DND-41 (cell line): ENCODE measurements around the gene ACSL4.

Experiments
- ATAC-seq: fragments of 200-7000 bp; cut with Tn5 transposase; 3 replicates; pipeline ENCODE4 v1.9.1; 2021; ENCODE audit warnings: low read depth; ENCODE audit not compliant: insufficient read depth
- DNase-seq: peaks from one replicate; pipeline ENCODE4 v3.0.0-alpha.2; 2020
- H2AFZ ChIP-seq: 2 replicates; pipeline ENCODE4 v1.6.0; 2012; ENCODE audit warnings: low read depth, low read length
- H3K27ac ChIP-seq: 2 replicates; pipeline ENCODE4 v1.5.1; 2012; ENCODE audit warnings: low read length, inconsistent platforms
- H3K27me3 ChIP-seq: fragments of 200-600 bp; sonication (generic); 2 replicates; pipeline ENCODE4 v1.6.0; 2012; ENCODE audit warnings: low read length, mild to moderate bottlenecking, inconsistent platforms; ENCODE audit not compliant: insufficient read depth, poor library complexity
- H3K36me3 ChIP-seq: 2 replicates; pipeline ENCODE4 v1.5.1; 2012; ENCODE audit warnings: low read length, inconsistent platforms; ENCODE audit not compliant: insufficient read depth
- H3K4me1 ChIP-seq: 2 replicates; pipeline ENCODE4 v1.5.1; 2012; ENCODE audit warnings: mild to moderate bottlenecking, low read length; ENCODE audit not compliant: insufficient read depth
- H3K4me2 ChIP-seq: 2 replicates; pipeline ENCODE4 v1.6.0; 2012; ENCODE audit warnings: mild to moderate bottlenecking, moderate library complexity, low read length, inconsistent platforms; ENCODE audit not compliant: insufficient read depth
- H3K4me3 ChIP-seq, 2 experiments: fragments of 200-600 bp in 1 of 2; shearing (Covaris generic) in 1 of 2; 2 replicates each; pipeline ENCODE4 v1.5.1; 2012 to 2016; ENCODE audit warnings: inconsistent platforms in 2 of 2, low read length in 2 of 2, mild to moderate bottlenecking in 2 of 2, low read depth in 1 of 2, moderate library complexity in 1 of 2
- H3K79me2 ChIP-seq: 2 replicates; pipeline ENCODE4 v1.6.0; 2012; ENCODE audit warnings: low read length, inconsistent platforms; ENCODE audit not compliant: insufficient read depth
- H3K9ac ChIP-seq: 2 replicates; pipeline ENCODE4 v1.6.0; 2012; ENCODE audit warnings: low read depth, mild to moderate bottlenecking, inconsistent platforms, low read length, moderate library complexity
- H3K9me3 ChIP-seq: 2 replicates; pipeline ENCODE4 v1.5.1; 2012; ENCODE audit warnings: low read length, moderate library complexity, mild to moderate bottlenecking, inconsistent platforms; ENCODE audit not compliant: insufficient read depth, severe bottlenecking
- H4K20me1 ChIP-seq: 2 replicates; pipeline ENCODE4 v1.6.0; 2012; ENCODE audit warnings: low read length; ENCODE audit not compliant: insufficient read depth
- CTCF ChIP-seq: IDR thresholded peaks from 2 replicates; pipeline ENCODE4 v1.5.1; 2012; ENCODE audit warnings: borderline replicate concordance, low read length, moderate library complexity, mild to moderate bottlenecking; ENCODE audit not compliant: poor library complexity, severe bottlenecking; ENCODE audit errors: extremely low read depth
- EZH2 ChIP-seq: IDR thresholded peaks from 3 replicates; pipeline ENCODE4 v1.6.1; 2012; ENCODE audit warnings: borderline replicate concordance, low read depth, mild to moderate bottlenecking, moderate library complexity, low read length, inconsistent platforms; ENCODE audit not compliant: severe bottlenecking

Gene ACSL4

GRCh38 chrX:109714340-109714958 is 18.6 kb downstream of the ACSL4 start:
- no peak overlapping the region for H3K9ac ChIP-seq
- H3K27ac ChIP-seq, result no peak overlapping the region
- no peaks in the 10 kb centered on the region; the same call in 1 of the 2 replicates for H3K36me3 ChIP-seq
- TF ChIP-seq CTCF (no peak), EZH2 (no peak)
- H3K4me2 ChIP-seq, result no peak overlapping the region
- DNase-seq (no peak), ATAC-seq (no peak)
- H3K4me3 ChIP-seq, result no peak overlapping the region
- H3K9me3 ChIP-seq, result no peaks in the 10 kb centered on the region
- H2AFZ ChIP-seq, result no peak overlapping the region
- H3K79me2 ChIP-seq, result peaks cover 90% of the 10 kb centered on the region
- H3K27me3 ChIP-seq, result no peaks in the 10 kb centered on the region
- peaks cover 44% of the 10 kb centered on the region for H4K20me1 ChIP-seq
- peaks cover 2% of the 10 kb centered on the region; the same call in 1 of the 2 replicates for H3K4me1 ChIP-seq

GRCh38 chrX:109710181-109710580 is 22.9 kb downstream of the ACSL4 start:
- peaks cover 23% of the 10 kb centered on the region for H3K4me1 ChIP-seq

GRCh38 chrX:109709129-109709631 is 23.9 kb downstream of the ACSL4 start:
- peaks cover 23% of the 10 kb centered on the region for H3K4me1 ChIP-seq
- H3K4me2 ChIP-seq, result no peak overlapping the region
- H3K79me2 ChIP-seq, result peaks cover 94% of the 10 kb centered on the region
- H3K4me3 ChIP-seq, result no peak overlapping the region
- H3K27me3 ChIP-seq, result no peaks in the 10 kb centered on the region
- no peak overlapping the region for H2AFZ ChIP-seq
- H3K9ac ChIP-seq, result no peak overlapping the region
- peaks cover 38% of the 10 kb centered on the region for H4K20me1 ChIP-seq
- ATAC-seq, result no peak
- H3K9me3 ChIP-seq, result no peaks in the 10 kb centered on the region
- H3K27ac ChIP-seq, result no peak overlapping the region
- no peak for DNase-seq
- no peak for TF ChIP-seq EZH2
- TF ChIP-seq CTCF, result no peak
- H3K36me3 ChIP-seq, result no peaks in the 10 kb centered on the region; the same call in 1 of the 2 replicates

More at GRCh38 chrX:109710181-109710580, 22.9 kb downstream of the ACSL4 start:
- no peaks in the 10 kb centered on the region; the same call in 1 of the 2 replicates for H3K36me3 ChIP-seq
- H3K9me3 ChIP-seq, result no peaks in the 10 kb centered on the region
- H3K27me3 ChIP-seq, result no peaks in the 10 kb centered on the region
- H2AFZ ChIP-seq, result no peak overlapping the region
- DNase-seq, result no peak
- no peak overlapping the region for H3K4me3 ChIP-seq
- peaks cover 92% of the 10 kb centered on the region for H3K79me2 ChIP-seq
- no peak overlapping the region for H3K9ac ChIP-seq
- no peak overlapping the region for H3K4me2 ChIP-seq
- no peak overlapping the region for H3K27ac ChIP-seq
- peaks cover 38% of the 10 kb centered on the region for H4K20me1 ChIP-seq
- no peak for ATAC-seq
- TF ChIP-seq EZH2 (no peak), CTCF (no peak)
